DOHH2 (cell line): ENCODE data around the gene KIR3DL3.
"Not testable (repeated sequence)": the region's sequence is repeated elsewhere in the genome, so short reads cannot be mapped to it uniquely, and the experiment has no call there.

Experiments used
- EZH2phosphoT487 ChIP-seq: fragments of 200-600 bp; sonication (generic); IDR thresholded peaks from 2 replicates; pipeline ENCODE4 v1.6.1; 2017; ENCODE audit warnings: borderline replicate concordance, mild to moderate bottlenecking, antibody characterized with exemption, low read length, moderate library complexity, mixed read lengths
- TF ChIP-seq, protein P1 (sequence below): fragments of 200-600 bp; sonication (generic); IDR thresholded peaks from one replicate; pipeline ENCODE4 v1.5.1; 2014; ENCODE audit warnings: antibody characterized with exemption, mild to moderate bottlenecking, low read depth, low read length; ENCODE audit not compliant: poor library complexity, severe bottlenecking

DNA sequence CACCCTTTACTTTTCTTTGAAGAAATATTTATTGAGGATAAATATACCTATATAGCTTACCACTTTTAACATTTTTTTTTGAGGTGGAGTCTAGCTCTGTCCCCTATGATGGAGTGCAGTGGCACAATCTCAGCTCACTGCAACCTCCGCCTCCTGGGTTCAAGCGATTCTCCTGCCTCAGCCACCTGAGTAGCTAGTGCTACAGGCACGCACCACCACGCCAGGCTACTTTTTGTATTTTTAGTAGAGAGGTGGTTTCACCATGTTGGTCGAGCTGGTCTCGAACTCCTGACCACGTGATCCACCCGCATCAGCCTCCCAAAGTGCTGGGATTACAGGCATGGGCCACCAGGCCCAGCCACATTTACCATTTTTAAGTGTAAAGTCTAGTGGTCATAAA lies 51.6 kb downstream of the KIR3DL3 start:
- TF ChIP-seq, protein P1, sequence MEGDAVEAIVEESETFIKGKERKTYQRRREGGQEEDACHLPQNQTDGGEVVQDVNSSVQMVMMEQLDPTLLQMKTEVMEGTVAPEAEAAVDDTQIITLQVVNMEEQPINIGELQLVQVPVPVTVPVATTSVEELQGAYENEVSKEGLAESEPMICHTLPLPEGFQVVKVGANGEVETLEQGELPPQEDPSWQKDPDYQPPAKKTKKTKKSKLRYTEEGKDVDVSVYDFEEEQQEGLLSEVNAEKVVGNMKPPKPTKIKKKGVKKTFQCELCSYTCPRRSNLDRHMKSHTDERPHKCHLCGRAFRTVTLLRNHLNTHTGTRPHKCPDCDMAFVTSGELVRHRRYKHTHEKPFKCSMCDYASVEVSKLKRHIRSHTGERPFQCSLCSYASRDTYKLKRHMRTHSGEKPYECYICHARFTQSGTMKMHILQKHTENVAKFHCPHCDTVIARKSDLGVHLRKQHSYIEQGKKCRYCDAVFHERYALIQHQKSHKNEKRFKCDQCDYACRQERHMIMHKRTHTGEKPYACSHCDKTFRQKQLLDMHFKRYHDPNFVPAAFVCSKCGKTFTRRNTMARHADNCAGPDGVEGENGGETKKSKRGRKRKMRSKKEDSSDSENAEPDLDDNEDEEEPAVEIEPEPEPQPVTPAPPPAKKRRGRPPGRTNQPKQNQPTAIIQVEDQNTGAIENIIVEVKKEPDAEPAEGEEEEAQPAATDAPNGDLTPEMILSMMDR, result not testable (repeated sequence)
- not testable (repeated sequence) for TF ChIP-seq EZH2phosphoT487
